GM18873 (cell line): ENCODE results near the gene TMEM181.
"Not testable (repeated sequence)": the region's sequence is repeated elsewhere in the genome, so short reads cannot be mapped to it uniquely, and the experiment has no call there.

ENCODE experiments used
- ATAC-seq: cut with Tn5 transposase; IDR thresholded peaks from one replicate; pipeline ENCODE4 v1.9.1; 2021; ENCODE audit warnings: mild to moderate bottlenecking, moderate library complexity, moderate number of reproducible peaks; ENCODE audit not compliant: unreplicated experiment, low FRiP score

Gene TMEM181

DNA sequence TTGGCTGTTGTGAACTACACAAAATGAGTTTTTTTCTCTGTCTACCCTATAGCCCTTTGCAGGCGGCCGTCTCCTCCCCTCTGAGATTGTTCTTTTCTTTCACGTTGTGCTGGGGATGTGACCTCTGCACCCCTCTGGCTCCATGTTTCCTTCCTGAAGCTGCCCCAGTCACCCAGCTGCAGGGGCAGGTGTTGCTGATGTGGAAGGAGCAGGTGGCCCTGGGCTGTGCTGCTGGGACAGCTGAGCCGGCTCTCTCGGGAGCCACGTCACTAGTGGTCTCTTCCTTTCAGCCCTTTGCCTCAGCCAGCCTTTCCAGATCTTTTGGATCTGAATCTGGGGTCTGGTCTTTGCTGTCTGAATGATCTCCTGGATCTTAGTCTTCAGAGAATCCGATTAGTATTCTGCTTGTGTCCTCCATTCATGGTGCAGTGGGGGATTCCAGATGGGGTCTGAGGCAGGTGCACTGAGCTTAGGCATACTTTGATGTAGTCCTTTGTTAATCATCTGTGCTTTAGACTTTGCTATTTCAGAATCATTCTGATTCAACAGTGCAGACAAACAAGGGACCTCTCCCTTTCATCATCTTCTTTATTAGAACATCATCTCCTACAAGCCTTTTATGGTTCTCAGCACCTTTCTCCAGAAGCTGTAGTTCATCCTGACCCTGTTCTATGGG lies 31.4 kb downstream of the TMEM181 start:
- no peak for ATAC-seq

DNA sequence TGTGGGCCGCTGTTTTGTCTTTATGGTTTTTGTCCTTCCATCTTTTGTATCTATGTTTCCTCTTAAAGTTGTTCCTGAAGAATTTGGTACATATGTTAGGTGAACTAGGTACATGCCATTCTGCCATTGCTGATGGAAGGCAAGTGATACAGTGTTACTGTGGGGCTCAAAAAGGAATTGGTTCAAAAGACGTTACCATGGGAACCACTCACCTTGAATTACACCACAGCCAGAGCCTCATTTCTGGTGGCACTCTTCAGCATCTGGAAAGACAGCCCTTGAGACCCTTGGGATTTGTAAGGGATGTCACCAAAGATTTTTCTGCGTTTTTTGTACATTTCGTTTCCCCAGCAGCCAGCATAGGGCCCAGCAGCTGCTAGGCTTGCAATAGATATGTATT lies 31.9 kb downstream of the TMEM181 start:
- ATAC-seq = no peak

DNA sequence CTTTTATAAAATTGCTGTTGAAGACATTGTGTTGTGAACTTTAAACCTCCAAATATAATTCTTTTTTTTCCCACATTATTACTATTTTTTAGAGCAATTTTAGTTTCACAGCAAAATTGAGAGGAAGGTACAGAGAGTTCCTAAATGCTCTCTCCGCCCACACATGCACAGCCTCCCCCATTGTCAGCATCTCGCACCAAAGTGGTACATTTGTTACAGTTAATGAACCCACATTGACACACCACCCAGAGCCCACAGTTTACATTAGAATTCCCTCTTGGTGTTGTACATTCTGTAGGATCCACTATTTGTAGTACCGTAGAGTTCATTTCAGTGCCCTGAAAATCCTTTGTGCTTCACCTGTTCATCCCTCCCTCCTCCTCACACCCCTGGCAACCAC lies 33.8 kb downstream of the TMEM181 start:
- ATAC-seq = no peak

DNA sequence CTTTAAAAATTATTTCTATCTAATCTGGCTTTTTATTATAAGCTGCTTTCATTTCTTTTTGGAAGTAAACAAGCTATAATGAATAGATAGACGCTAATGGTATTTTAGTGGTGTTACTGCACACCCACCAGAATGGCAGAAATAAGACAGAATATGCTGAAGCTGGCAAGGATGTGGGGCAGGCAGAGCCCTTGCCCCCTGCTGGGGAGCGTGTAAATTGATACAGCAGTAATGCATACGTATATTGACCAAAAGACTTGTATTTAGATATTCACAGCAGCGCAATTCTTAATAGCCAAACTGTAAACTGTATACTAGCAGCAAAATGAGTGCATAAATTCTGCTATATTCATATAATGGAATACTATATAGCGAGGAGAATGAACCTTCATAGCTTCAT lies 35.3 kb downstream of the TMEM181 start:
- no peak for ATAC-seq

DNA sequence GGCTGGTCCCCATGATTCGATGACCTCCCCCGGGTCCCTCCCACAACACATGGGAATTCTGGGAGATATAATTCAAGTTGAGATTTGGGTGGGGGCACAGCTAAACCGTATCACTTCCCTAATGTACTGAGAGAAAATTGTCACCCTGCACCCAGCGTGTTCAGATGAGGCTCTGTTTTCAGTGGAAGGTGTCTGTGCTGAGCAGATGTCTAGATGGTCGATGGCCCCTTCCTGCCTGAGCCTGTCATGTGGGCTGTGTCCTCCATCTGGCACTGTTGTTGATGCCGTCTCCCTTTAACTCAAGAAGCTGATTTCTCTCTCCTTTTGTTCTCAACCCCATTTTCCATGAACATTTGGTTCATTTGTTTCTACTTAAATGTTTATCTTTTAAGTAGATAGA lies 37.0 kb downstream of the TMEM181 start:
- ATAC-seq = no peak

DNA sequence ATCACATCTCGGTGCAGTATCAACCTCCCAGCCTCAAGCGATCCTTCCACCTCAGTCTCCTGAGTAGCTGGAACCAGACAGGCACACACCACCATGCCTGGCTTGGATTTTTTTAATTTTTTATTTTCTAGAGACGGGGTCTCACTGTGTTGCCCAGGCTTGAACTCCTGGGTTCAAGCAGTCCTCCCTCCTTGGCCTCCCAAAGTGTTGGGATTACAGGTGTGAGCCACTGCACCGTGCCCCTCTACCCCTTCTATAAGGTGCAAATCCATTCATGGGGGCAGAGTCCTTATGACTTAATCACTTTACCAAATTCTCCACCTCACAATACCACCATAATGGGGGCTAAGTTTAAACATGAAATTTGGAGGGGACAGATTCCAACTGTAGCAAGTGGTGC lies 37.7 kb downstream of the TMEM181 start:
- ATAC-seq = no peak

DNA sequence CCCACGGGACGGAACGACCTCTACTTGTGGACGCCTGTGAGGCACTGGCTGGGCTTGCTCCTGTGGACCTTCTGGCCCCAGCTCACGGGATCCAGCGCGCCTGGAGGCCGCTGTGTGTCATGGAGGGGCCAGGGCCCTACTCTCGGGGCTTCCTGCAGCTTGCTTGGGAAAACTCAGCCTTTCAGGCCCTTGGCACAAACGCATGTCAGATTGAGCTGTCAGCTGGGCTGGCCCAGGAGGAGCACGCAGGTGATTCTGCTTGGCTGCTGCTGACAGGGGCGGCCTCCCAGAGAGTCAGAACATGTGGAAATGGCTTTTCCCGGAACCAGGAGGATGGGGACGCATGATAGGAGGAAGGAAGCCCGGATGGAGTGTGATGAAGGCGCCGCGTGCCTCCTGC lies 39.7 kb downstream of the TMEM181 start:
- ATAC-seq = no peak

DNA sequence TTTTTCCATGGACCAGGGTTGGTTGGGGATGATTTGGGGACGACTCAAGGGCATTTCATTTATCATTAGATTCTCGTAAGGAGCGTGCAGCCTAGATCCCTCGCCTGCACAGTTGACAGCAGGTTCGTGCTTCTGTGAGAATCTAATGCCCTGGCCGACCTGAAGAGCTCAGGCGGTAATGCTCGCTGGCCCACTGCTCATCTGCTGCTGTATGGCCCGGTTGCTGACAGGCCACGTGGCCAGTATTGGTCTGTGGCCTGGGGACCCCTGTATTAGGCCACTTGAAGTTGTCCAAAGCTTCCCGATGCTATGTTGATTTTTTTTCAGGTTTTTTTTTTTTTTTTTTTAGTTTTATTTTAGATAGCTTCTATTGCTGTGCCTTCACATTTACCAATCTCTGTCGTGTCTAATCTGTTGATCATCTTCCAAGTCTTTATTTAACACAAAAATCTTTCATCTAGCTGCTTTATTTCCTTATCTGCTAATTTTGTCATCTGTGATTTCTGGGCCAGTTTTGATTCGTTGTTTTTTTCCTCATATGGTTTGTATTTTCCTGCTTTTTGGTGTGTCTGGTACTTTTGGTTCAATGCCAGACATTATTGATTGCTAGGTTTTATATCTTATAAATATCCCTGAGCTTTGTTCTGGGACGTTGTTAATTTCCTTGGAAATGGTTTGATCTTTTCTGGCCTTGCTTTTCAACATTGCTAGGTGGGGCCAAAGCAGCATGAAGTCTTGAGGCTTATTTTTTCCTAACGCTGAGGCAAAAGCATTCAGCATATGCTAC lies 43.6 kb downstream of the TMEM181 start:
- ATAC-seq = no peak

DNA sequence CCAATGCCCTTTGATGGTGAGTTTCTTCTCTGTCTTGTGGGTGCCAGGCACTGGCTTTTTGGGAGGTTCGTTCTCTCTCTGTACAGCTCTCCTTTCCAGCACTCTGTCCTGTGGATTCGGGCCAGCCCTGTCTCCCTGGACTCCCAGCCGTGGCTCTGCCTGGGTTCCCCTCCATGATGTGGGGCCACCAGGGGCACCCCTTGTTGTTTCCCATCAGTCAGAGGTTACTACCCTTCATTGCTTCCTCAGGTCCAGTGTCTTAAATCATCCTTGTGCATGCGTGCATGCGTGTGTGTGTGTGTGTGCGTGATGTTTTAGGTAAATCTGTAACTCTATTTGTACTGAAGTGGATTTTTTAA lies 44.1 kb downstream of the TMEM181 start:
- ATAC-seq = no peak

DNA sequence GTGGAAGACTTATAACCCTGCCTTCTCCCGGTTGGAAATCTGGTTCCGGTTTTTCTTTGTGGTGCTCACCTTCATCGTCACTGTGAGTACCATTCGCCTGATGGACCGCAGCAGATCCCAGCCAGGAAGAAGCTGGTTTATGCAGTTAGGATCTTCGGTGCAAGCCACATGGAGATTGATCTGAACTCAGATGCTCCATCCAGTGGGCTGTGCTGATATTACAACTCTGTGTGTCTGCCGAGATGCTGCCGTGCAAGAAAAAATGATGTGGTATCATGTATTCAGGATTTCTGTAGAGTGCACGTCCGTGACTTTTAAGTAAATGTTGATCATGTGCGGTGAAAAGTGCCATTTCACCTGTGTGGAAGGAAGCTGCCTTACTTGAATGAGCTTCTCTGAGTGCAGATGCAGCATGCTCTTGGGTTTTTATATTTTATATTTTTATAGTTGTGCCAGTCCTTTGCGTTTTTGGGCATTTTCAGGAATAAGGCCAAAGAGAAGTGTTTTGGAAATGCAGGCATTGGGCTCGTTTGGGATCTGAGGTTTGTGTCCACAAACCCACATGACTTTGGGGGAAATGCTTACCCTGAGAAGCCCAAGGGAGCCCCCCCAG lies 45.5 kb downstream of the TMEM181 start:
- ATAC-seq = no peak

DNA sequence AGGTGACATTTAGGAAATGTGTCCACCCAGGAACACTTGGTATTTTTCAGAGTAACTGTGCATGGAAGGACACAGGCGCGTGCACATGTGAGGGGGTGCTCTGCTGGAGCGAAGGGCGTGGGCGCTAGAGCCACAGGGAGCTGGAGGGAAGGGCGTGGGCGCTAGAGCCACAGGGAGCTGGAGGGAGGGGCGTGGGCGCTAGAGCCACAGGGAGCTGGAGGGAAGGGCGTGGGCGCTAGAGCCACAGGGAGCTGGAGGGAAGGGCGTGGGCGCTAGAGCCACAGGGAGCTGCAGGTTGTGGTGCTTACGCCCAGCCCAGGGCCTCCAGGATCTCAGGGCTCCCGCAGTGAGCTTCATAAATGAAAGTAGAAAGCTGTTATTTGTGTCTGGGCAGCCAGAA lies 46.1 kb downstream of the TMEM181 start:
- ATAC-seq = not testable (repeated sequence)

DNA sequence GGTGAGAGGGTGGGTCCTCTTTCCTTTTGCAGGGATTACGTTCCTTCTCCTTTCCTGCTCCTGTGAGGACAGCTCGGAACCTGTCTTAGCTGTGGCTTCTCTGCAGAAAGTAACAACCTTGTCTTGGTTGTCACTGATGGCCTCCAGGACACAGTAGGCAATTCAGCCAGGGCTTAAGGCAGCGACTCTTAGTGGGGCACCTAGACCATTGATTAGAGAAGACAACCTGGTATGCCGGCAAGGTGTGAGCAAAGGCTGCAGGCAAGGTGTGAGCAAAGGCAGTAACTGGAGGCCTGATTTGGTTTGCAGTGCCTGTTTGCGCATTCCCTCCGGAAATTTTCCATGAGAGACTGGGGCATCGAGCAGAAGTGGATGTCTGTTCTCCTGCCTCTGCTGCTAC lies 47.0 kb downstream of the TMEM181 start:
- no peak for ATAC-seq

DNA sequence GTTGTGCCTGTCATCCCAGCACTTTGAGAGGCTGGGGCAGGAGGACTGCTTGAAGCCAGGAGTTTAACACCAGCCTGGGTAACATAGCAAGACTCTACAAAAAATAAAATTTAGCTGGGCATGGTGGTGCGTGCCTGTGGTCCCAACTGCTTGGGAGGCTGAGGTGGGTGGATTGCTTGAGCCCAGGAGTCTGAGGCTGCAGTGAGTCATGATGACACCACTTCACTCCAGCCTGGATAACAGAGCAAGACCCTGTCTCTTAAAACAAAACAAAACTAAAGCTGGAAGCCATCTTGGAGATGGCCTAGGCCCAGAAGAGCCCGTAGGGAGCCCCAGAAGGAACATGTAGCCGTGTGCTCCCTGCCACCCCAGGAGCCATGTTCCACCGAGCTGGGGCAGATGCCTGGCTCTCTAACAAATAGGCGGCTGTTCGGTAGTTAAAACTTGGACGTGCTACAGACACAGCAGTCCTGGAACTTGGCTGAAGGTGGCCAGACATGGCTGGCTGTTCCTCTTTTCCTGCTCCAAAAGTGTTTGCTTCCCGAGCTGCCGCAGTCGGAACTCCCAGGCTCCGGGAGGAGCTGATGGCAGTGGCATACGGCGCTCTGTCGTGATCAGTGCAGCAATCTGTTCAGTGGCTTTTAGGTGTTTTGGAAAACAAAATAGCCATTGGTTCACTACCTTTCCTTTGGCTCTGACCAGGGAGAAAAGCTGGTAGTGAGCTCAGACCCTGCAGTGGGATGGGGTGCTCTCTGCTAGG lies 47.7 kb downstream of the TMEM181 start:
- ATAC-seq = no peak

DNA sequence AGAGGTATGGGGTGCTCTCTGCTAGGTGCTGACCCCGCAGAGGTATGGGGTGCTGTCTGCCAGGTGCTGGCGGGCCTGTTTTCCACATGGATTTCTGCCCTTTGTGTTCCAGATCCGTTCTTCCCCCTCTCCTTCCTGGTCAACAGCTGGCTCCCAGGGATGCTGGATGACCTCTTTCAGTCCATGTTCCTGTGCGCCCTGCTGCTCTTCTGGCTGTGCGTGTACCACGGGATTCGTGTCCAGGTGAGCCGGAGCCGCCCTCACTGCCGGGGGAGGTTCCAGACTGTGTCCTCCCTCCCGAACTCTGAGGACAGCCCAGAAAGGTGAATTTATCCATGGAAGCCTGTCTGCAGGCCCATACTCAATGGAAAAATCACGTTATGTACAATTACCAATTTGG lies 48.3 kb downstream of the TMEM181 start:
- no peak for ATAC-seq

DNA sequence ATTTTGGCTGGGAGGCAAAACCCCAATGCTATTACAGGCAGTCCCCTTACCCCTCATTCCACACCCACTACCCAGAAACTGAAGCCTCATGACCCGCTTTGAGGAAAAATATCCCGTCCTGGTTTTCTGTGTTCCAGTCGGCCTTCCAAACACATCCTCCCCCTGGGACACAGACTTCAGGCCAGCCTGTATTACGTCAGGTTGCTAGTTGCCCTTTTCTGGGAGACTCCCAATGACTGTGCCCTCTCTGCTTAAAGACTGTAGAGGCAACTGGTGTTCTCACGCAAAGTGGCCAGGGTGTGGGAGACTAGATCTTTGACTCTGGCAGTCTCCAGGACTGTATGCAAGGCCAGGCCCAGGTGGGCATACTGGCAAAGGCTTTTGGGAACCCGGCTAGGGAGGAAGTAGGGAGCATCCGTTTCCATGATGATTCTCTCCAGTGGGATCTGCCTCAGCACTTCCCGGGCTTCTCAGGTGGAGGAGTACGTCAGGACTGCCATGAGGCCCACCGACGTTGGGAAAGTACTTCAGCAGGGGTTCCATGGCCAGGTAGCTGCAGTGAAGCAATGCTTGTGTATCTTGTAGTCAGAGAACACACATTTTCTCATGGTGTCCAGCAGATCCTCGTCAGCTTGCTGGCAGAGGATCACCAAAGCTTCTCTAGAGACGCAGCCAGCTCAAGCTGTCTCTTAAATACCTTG lies 49.7 kb downstream of the TMEM181 start:
- no peak for ATAC-seq

DNA sequence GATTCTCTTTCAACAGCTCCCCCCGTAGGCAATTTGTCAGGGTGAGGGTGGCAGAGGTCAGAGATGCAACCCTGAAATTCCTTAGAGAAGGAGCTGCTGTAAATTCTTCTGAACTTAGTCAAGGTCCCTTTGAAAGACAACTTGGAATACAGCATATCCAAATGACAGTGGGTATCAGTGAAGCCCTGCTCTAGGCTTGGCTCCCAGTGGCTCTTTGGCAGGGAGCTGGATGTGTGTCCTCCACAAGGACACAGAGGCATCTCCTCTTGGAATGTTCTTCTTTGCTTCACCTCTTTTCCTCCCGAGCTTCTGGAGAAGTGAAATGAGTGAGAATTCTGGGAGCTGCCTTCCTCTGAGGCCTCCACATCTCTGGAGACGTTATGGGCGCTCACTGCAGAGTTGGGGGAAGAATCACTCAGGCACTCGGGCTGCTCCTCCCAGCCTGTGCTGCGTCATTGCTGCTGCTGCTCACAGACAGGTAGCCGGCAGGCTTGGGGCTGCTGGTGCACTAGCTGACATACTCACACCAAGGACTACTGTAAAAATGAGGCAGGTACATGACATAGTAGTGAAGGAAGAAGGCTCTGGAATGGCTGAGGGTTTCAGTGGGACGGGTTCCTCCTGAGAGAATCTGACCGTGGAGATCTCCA lies 50.6 kb downstream of the TMEM181 start:
- ATAC-seq = no peak

DNA sequence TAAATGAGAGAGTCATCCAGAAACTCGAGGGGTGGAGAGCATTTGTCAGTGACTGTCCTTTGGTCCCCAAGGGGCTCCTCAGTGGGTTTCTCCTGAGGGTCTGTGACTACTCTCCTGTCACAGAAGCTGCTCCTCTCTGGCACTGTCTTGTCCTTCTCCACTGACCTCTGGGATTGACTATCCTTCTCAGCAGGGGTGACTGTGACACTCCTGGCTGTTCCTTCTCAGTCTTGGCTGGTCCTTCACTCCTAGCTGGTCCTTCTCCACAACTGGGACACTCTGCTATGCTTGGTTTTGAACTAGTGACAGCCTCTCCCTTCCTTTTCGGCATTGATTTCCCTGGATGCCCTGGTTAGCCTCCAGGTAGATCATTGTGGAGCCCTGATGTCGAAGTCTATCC lies 51.1 kb downstream of the TMEM181 start:
- ATAC-seq = no peak

DNA sequence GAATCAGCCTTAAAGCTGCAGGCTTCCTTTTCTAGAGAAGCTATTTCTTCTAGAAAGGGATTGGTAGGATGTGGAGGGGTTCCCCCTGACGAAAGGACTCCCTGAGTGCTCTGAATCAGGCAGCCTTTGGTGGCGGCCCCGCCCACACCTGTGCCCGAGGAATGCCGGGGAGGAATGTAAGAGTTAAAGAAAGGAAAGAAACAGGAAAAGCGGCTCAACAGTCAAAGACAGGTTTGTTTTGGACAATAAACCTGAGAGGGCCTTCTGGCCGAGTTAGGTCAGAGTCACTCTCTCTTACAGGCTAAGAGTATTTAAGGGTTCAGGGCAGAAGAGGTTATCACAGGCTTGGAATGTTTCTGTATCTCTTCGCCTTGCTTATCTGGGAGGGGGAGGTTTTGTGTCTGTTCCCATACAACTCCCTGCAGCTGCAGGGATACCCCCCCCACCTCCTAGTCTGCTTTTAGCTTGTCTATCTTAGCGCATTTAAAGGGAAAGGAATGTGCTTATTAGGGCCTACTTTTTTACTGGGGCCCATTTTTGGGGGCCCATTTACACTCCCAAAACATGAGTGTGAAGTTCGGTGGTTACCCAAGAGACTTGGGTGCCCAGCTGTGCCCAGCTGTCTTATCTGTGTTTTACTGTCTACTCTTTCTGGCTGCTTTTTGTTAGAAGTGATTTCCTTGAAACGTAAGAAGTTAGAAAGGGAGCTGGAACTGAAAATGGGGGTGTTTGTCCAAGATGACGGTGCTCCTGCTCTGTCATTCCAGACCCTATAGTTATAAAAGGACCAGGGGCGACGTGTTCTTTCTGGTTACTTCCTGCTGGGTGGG lies 51.9 kb downstream of the TMEM181 start:
- no peak for ATAC-seq

DNA sequence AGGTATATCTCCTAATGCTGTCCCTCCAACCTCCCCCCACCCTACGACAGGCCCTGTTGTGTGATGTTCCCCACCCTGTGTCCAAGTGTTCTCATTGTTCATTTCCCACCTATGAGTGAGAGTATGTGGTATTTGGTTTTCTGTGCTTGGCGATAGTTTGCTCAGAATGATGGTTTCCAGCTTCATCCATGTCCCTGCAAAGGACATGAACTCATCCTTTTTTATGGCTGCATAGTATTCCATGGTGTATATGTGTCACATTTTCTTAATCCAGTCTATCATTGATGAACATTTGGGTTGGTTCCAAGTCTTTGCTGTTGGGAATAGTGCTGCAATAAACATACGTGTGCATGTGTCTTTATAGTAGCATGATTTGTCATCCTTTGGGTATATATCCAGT lies 54.7 kb downstream of the TMEM181 start:
- not testable (repeated sequence) for ATAC-seq
